GM18951 (cell line): ENCODE data around the gene NT5DC4.

Experiments
- POLR2A ChIP-seq: IDR thresholded peaks from 4 replicates; pipeline ENCODE4 v1.6.1; 2011; ENCODE audit warnings: mild to moderate bottlenecking; ENCODE audit not compliant: insufficient read length, insufficient read depth; ENCODE audit errors: extremely low read depth
- in situ Hi-C: fragments of 300-500 bp; cut with MboI; formaldehyde crosslinking; loops from one replicate; pipeline ENCODE4 v1.12.0; 2022; ENCODE audit warnings: low sequenced_read_pairs, mixed read lengths, inconsistent platforms; ENCODE audit not compliant: unreplicated experiment

The NT5DC4 gene

DNA sequence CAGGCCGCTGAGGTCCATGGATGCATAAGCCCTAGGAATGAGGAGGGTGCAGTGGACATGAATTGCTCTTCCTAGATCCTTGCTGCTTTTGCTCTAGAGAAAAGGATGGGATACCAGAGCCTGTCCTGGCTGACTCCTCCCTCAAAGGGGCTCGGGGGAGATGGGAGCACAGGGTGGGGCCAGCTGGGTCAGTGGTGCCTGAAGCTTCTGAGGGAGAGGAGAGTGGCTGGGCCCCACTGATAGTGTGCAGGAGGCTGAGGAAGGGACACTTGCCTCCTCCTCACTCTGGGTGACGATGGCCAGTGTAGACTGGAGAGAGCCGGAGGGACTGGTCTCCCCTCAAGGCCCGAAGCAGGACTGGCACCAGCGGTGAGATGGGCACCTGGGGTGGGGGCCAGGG lies at the start of gene NT5DC4:
Gene NT5DC4 (plus strand): TSS at position 236 of the 400 bp plus-strand sequence. CDS start 60 bp downstream, at position 296.
- TF ChIP-seq POLR2A, result no peak
- in situ Hi-C loops, result no loop called here

DNA sequence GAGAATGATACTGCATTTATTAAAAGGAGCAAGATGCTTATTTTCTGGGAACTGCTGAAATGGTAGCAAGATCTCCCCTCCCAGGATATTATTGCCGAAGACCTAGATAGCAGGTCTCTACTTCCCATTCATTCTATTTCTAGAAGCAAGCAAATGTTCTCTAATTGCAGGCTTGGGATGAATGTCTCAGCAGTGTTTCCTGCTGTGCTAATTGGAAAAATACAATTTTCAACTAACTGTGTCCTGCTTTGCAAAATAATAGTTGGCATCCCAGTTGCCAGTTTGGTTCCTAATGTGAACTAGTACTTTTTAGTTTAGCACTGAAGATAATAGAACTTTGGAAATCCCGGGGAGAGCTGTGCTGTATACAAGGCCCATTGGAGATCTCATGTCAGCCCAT lies 49.0 kb upstream of the NT5DC4 start:
- in situ Hi-C loops, result no loop called here
- no peak for TF ChIP-seq POLR2A

DNA sequence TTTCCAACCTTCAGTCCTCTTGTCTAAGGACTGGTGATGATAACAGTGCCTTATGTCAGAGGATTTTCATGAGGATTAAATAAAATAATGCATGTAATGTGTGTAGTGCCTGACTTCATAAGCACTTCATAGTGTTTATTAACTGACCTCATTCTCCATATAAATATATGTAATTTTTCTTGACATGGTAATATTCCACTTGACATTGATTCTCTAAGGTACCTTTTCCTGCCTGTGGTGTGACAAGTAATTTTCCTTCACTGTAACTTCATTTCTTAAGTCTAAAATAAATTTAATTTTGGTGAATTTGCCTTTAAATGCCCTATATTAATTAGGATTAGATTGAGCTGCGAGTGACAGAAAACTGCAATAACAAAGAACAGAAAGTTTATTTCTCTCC lies 47.8 kb upstream of the NT5DC4 start:
- in situ Hi-C loops, result no loop called here
- no peak for TF ChIP-seq POLR2A

DNA sequence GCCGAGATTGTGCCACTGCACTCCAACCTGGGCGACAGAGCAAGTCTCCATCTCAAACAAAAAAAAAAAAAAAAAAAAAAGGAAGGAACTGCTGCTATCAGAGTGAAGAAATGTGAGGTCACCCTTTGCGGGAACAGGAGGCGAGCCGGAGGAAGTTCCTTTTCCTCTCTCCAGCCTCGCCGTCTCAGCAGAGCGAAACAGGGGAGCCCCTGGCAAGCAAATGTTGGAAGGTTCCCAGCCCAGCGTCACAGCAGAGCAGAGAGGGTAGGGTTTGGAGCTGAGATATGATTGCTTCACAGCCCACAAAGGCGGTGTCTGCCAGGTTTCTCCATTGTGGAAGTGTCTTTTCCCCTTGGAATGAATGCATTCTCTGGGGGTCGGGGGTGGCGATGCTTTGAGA lies 46.6 kb upstream of the NT5DC4 start:
- in situ Hi-C loops, result no loop called here
- TF ChIP-seq POLR2A, result no peak

DNA sequence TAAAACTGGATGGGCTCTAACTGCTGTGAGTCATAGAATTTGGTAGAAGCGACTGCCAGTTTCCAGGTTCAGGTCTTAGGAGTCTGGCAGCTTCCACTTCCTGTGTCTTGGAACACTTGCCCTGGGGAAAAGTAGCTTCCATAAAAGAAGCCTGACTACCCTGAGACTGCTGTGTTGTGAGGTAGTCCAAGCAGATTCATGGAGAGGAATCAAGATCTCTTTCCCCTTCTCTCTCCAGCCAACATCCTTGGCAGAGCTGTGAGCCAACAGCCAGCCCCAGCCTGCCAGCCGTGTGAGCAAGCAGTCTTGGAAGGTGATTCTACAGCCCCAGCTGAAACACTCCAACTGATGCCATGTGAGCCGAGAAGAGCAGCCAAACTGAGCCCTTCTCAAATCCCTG lies 41.3 kb upstream of the NT5DC4 start:
- in situ Hi-C loops, result no loop called here

DNA sequence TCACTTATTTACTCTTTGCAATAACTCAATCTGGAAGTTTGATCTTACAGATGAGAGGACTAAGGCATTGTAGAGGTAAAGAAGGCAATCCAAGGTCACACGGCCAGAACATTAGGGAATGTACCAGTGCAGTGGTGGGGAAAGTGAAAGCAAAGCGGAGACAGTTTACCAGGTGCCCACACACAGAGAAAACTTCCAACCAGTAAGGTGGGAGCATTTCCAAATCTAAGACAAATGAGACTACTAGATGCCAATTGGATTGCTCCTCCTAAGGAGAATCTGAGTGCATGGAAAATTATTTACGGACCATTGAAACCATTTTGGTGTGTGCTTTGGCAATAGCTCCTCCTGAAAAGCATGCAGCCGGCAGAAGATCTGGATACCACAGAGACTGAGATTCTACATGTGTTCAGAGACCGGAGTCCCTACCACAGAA lies 40.1 kb upstream of the NT5DC4 start:
- in situ Hi-C loops, result no loop called here
- no peak for TF ChIP-seq POLR2A

More for the DNA sequence above, 41.3 kb upstream of the NT5DC4 start:
- no peak for TF ChIP-seq POLR2A

DNA sequence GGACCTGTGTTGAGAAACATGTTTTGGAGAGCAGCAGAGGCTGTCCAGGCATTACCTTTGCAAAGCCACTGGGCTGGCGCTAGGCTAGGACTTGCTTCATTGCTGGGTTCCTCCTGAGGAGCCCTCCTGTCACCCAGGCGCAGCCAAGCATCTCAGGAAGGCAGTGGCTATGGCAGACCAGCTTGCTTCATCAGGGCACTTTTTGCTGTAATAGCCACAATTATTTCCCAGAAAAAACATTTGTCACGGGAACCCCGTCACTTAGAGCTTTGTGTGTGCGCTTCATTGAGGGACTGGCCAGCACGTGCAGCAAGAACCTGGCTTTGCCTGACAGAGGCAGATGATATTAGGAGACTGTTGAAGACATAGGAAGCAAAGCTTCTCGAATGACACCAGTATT lies 38.7 kb upstream of the NT5DC4 start:
- no peak for TF ChIP-seq POLR2A
- in situ Hi-C loops, result no loop called here

DNA sequence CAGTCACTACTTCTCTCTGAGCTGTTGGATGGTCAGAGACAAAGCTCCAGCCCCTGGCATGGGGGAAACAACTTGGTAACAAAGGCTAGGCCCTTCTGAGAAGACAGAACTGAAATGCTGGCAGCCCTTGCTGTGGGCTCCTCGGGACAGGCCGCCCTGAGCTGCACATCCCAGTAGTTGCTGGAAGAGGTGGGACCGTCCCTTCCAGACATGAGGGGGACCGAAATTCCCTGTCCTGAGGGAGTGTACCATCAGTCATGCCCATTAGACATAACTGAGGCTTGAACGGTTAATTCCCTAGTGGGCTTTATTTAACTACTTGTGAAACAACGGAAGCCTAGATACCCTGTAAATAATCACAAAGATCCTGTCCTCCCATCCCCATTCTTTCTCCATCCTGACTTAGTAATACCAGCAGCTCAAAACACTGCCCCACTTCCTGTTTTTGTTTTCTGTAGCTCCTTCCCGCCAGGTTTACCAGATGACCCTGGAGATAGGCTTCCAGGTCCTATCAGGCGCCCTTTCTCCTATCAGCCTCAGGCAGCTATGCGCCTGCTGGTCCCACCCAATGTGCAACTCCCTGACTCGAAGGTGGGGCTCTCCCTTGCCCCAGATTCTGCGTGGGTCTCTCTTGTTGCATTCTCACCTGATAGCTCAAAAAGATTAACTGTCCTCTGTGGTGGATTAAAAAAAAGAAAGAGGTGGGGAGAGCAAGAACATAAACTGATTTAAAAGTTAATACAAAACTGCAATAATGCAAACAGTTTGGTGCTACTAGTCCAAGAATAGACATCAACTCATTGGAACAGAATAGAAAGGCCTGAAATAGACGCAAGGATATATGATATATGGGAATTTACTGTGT lies 37.0 kb upstream of the NT5DC4 start:
- in situ Hi-C loops, result no loop called here

DNA sequence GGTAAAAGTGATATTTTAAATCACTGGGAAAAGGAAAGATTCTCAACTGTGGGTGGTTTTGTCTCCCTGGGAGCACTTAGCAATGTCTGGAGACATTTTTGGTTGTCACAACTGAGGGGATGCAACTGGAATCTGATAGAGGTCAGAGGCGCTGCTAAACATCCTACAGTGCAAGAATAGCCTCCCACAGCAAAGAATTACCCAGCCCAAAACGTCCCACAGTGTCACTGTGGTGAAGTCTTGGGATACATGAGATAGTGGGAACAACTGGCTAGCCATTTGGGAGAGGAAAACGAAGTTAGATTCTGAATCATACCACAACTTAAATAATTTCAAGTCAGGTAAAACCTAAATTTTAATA lies 36.4 kb upstream of the NT5DC4 start:
- in situ Hi-C loops, result no loop called here
- TF ChIP-seq POLR2A, result no peak

More for the DNA sequence above, 37.0 kb upstream of the NT5DC4 start:
- no peak for TF ChIP-seq POLR2A

DNA sequence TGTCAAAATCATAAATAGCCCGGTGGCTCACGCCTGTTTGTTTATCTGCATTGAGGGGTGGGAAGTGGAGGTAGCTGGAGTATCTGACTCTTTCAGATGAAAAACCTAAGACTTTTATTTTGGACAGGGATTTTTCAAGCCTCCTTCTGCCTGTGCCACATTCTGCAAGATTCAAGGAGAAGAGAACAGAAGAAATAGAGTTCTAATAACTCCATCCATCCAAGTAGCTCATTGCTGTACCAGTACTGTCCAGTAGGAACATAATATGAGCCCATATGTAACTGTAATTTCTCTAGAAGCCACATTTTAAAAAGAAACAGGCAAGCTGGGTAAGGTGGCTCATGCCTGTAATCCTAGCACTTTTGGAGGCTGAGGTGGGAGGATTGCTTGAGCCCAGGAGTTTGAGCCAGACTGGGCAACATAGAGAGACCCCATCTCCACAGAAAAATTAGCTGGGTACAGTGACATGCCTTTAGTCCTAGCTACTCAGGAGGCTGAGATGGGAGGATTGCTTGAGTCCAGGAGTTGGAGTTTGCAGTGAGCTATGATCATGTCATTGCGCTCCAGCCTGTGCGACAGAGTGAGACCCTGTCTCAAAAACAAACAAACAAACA lies 35.4 kb upstream of the NT5DC4 start:
- no peak for TF ChIP-seq POLR2A
- in situ Hi-C loops, result no loop called here

DNA sequence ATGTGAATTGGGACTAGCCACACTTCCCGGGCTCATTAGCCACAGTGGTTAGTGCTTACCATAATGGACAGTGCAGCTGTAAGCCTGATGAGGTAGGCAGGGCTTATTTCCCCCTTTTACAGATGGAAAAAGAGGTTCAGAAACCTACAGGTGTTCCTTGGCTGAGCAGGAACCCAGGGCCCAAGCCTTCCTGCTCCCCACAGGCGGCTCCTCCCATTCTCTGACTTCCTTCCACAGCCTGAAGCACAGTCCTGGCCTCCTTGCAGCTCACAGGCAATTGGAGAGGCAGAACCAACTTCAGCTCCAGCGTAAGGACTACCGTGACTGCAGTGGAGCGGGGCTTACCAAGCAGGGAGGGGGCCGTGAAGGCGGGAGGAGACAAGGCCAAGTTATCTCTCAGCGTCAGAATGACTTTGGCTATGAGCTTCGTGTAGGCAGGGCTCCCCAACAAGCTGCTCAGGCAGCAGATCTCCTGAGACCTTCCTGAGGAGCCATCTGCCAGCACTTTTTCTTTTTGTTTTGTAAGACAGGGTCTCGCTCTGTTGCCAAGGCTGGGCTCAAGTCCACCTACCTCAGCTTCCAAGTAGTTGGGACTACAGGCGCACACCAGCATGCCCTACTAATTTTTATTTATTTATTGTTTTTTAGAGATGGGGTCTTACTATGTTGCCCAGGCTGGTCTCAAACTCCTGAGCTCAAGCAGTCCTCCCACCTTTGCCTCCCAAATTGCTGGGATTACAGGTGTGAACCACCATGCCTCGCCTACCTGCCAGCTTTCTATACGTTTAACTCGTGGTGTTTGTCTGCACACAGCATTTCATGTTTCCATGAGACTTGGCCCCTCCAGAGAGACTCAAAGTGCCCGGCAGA lies 34.2 kb upstream of the NT5DC4 start:
- in situ Hi-C loops, result no loop called here
- no peak for TF ChIP-seq POLR2A

DNA sequence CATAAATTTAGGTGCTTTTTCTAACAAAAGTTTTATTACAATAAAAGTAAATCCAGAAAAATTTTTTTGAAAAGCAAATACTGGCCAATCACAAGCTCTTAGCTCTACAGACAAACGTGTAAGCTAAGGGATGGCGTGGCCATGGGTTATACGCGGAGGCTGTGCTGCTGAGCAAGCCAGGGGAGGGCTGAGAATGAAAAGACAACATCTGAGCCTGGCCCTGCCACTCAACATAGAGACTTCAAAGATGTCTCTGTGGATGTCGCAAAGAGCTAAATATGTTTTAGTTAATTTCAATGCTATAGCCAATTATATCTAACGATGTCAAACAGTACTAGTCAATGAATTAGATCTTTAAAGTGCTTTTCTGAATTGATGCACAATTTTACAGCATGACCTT lies 33.3 kb upstream of the NT5DC4 start:
- no peak for TF ChIP-seq POLR2A
- in situ Hi-C loops, result no loop called here
